HepG2 (cell line): Measurements from ENCODE around the gene ANKRD27. TPM values are rescaled to one million over a fixed set of nuclear protein-coding genes. Genes with fewer than 3 reads are reported as not detected.

Experiments
- AGO2 ChIP-seq: fragments of 200-400 bp; formaldehyde crosslinking; optimal IDR thresholded peaks from 2 replicates; pipeline ENCODE3; 2017; ENCODE audit warnings: mild to moderate bottlenecking, low read depth, low read length, moderate library complexity
- BORCS8-MEF2B ChIP-seq: sonication (generic); formaldehyde crosslinking; IDR thresholded peaks from 2 replicates; pipeline ENCODE4 v1.8.0; 2022; ENCODE audit warnings: mild to moderate bottlenecking, missing genetic modification reagents
- DNMT1 ChIP-seq: sonication (generic); formaldehyde crosslinking; IDR thresholded peaks from 2 replicates; pipeline ENCODE4 v1.5.1; 2020; ENCODE audit warnings: mild to moderate bottlenecking, missing genetic modification reagents
- FLYWCH1 ChIP-seq: sonication (generic); formaldehyde crosslinking; IDR thresholded peaks from 2 replicates; pipeline ENCODE4 v1.8.1; 2023; ENCODE audit warnings: mild to moderate bottlenecking, missing genetic modification reagents
- JARID2 ChIP-seq: sonication (generic); formaldehyde crosslinking; IDR thresholded peaks from 2 replicates; pipeline ENCODE4 v1.8.1; 2023; ENCODE audit warnings: missing genetic modification reagents, inconsistent platforms; ENCODE audit not compliant: insufficient replicate concordance
- MYC ChIP-seq: sonication (generic); formaldehyde crosslinking; IDR thresholded peaks from 2 replicates; pipeline ENCODE4 v1.9.0; 2021; ENCODE audit warnings: missing genetic modification reagents, borderline replicate concordance
- NR2C2 ChIP-seq: sonication (generic); formaldehyde crosslinking; IDR thresholded peaks from 2 replicates; pipeline ENCODE4 v1.4.0; 2020; ENCODE audit warnings: missing genetic modification reagents, mild to moderate bottlenecking, moderate library complexity, borderline replicate concordance
- RFX3 ChIP-seq: IDR thresholded peaks from 2 replicates; pipeline ENCODE4 v1.6.1; 2016; ENCODE audit warnings: missing biosample characterization, missing genetic modification reagents
- RXRA ChIP-seq: sonication (generic); formaldehyde crosslinking; IDR thresholded peaks from 2 replicates; pipeline ENCODE4 v1.5.1; 2020; ENCODE audit warnings: missing genetic modification reagents
- SALL1 ChIP-seq: sonication (generic); formaldehyde crosslinking; IDR thresholded peaks from 2 replicates; pipeline ENCODE4 v1.8.0; 2022; ENCODE audit warnings: mild to moderate bottlenecking, missing genetic modification reagents
- ZEB1 ChIP-seq: IDR thresholded peaks from 2 replicates; pipeline ENCODE4 v1.6.1; 2012; ENCODE audit warnings: mild to moderate bottlenecking, low read depth, inconsistent platforms; ENCODE audit not compliant: insufficient replicate concordance
- ZFY ChIP-seq: sonication (generic); formaldehyde crosslinking; IDR thresholded peaks from 2 replicates; pipeline ENCODE4 v1.4.0; 2020; ENCODE audit warnings: missing genetic modification reagents
- ZMYM2 ChIP-seq: sonication (generic); formaldehyde crosslinking; IDR thresholded peaks from 2 replicates; pipeline ENCODE4 v1.8.0; 2022; ENCODE audit warnings: mild to moderate bottlenecking, missing genetic modification reagents
- ZMYM4 ChIP-seq: sonication (generic); formaldehyde crosslinking; IDR thresholded peaks from 2 replicates; pipeline ENCODE4 v1.8.1; 2023; ENCODE audit warnings: mild to moderate bottlenecking, missing genetic modification reagents
- ZNF446 ChIP-seq: sonication (generic); formaldehyde crosslinking; IDR thresholded peaks from 2 replicates; pipeline ENCODE4 v1.5.0; 2020; ENCODE audit warnings: mild to moderate bottlenecking, missing genetic modification reagents
- ZNF546 ChIP-seq: sonication (generic); formaldehyde crosslinking; conservative IDR thresholded peaks from 2 replicates; pipeline ENCODE4 v1.8.1; 2023; ENCODE audit warnings: mild to moderate bottlenecking, missing genetic modification reagents
- ZNF552 ChIP-seq: sonication (generic); formaldehyde crosslinking; IDR thresholded peaks from 2 replicates; pipeline ENCODE4 v1.9.0; 2022; ENCODE audit warnings: missing genetic modification reagents, mild to moderate bottlenecking, borderline replicate concordance
- ZNF616 ChIP-seq: sonication (generic); formaldehyde crosslinking; IDR thresholded peaks from 2 replicates; pipeline ENCODE4 v1.5.0; 2020; ENCODE audit warnings: low read depth, mild to moderate bottlenecking, missing genetic modification reagents
- ZNF777 ChIP-seq: sonication (generic); formaldehyde crosslinking; IDR thresholded peaks from 2 replicates; pipeline ENCODE4 v1.4.0; 2020; ENCODE audit warnings: missing genetic modification reagents
- polyA plus RNA-seq, 8 experiments: library from polyadenylated mRNA; depleted of rRNA in 3 of 8; stranded (reverse) in 7 of 8; unstranded in 1 of 8; fragments of >200 nt; fragmentation: Illumina TruSeq in 4 of 8; extraction: Trizol in 4 of 8; gene quantifications; 2 replicates each; pipeline versions ENCODE4 v1.2.1 to v1.2.3, GENCODE V29; 2011 to 2016; ENCODE audit warnings: low read depth in 4 of 8, missing spikeins in 1 of 8, mixed read lengths in 1 of 8; ENCODE audit not compliant: insufficient read depth in 1 of 8
- total RNA-seq, 5 experiments: library from RNA; depleted of rRNA; stranded (reverse); fragments of >200 nt; fragmentation: Illumina TruSeq; extraction: Trizol; gene quantifications; 2 replicates each; pipeline ENCODE4 v1.2.3, GENCODE V29; 2016; ENCODE audit warnings: low read depth in 1 of 5
- TF ChIP-seq, protein P1 (sequence below): sonication (generic); formaldehyde crosslinking; IDR thresholded peaks from 2 replicates; pipeline ENCODE4 v1.4.0; 2020; ENCODE audit warnings: mild to moderate bottlenecking, missing genetic modification reagents
- TF ChIP-seq, protein P2 (sequence below): sonication (generic); formaldehyde crosslinking; IDR thresholded peaks from 2 replicates; pipeline ENCODE4 v1.4.0; 2020; ENCODE audit warnings: missing genetic modification reagents
- TF ChIP-seq, protein P3 (sequence below): IDR thresholded peaks from 2 replicates; pipeline ENCODE4 v1.6.1; 2012; ENCODE audit warnings: inconsistent platforms
- TF ChIP-seq, protein P4 (sequence below): sonication (generic); formaldehyde crosslinking; IDR thresholded peaks from 2 replicates; pipeline ENCODE4 v1.5.1; 2020; ENCODE audit warnings: missing genetic modification reagents, mild to moderate bottlenecking, borderline replicate concordance
- TF ChIP-seq, protein P5 (sequence below): sonication (generic); formaldehyde crosslinking; IDR thresholded peaks from 2 replicates; pipeline ENCODE4 v1.9.0; 2022; ENCODE audit warnings: low read depth, missing genetic modification reagents
- TF ChIP-seq, protein P6 (sequence below): sonication (generic); formaldehyde crosslinking; IDR thresholded peaks from 2 replicates; pipeline ENCODE4 v1.4.0; 2020; ENCODE audit warnings: missing genetic modification reagents, low read depth, mild to moderate bottlenecking, borderline replicate concordance

Gene ANKRD27
- total and polyA plus RNA-seq, 2 of the 13 experiments (the other 11 are each of a cell fraction or from before 2014, with no cell fraction given) = 22.2 to 23.7 TPM

DNA sequence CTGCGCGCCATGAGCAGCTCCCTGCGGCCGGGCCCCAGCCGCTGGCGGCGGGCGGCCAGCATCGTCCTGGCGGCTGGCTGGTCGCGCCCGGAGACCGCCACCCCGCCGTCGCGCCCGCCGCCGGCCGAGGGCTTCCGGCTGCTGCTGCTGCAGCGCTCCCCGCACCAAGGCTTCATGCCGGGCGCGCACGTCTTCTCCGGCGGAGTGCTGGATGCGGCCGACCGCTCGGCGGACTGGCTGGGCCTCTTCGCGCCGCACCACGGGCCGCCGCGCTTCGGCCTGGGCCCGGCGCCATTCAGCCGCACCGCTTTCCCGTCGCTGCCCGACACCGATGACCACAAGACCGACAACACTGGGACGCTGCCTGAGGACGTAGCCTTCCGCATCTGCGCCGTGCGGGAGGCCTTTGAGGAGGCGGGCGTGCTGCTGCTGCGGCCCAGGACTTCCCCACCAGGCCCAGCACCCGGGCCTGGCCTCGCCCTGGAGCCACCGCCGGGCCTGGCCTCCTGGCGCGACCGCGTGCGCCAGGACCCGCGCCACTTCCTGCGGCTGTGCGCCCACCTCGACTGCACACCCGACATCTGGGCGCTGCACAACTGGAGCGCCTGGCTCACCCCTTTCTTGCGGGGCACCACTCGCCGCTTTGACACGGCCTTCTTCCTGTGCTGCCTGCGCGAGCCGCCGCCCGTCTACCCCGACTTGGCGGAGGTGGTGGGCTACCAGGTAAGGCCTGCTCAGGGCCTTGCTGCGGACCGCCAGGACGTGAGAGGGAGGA is 17.2 kb upstream of the ANKRD27 start (continued):
- TF ChIP-seq, protein P1, sequence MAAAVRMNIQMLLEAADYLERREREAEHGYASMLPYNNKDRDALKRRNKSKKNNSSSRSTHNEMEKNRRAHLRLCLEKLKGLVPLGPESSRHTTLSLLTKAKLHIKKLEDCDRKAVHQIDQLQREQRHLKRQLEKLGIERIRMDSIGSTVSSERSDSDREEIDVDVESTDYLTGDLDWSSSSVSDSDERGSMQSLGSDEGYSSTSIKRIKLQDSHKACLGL (CRISPR knock-in tag) = peak; percentile 38; the same call in 1 of the 2 replicates
- TF ChIP-seq AGO2 = peak; percentile 59
- TF ChIP-seq, protein P2, sequence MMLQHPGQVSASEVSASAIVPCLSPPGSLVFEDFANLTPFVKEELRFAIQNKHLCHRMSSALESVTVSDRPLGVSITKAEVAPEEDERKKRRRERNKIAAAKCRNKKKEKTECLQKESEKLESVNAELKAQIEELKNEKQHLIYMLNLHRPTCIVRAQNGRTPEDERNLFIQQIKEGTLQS (CRISPR knock-in tag) = 0 out of 2 replicates have a peak, but pooled peaks have one; percentile 5
- peak; percentile 2; the same call in 1 of the 2 replicates for TF ChIP-seq ZMYM4 (CRISPR knock-in tag)
- TF ChIP-seq ZFY (CRISPR knock-in tag) = peak; percentile 94
- peak; percentile 54; the same call in 1 of the 2 replicates for TF ChIP-seq ZNF552 (CRISPR knock-in tag)
- 0 out of 2 replicates have a peak, but pooled peaks have one; percentile 14 for TF ChIP-seq NR2C2 (CRISPR knock-in tag)
- peak; percentile 90; the same call in 1 of the 2 replicates for TF ChIP-seq ZNF546 (CRISPR knock-in tag)
- 0 out of 2 replicates have a peak, but pooled peaks have one; percentile 45 for TF ChIP-seq RXRA (CRISPR knock-in tag)
- TF ChIP-seq BORCS8-MEF2B (CRISPR knock-in tag) = peak; percentile 51; the same call in 1 of the 2 replicates
- TF ChIP-seq, protein P3, sequence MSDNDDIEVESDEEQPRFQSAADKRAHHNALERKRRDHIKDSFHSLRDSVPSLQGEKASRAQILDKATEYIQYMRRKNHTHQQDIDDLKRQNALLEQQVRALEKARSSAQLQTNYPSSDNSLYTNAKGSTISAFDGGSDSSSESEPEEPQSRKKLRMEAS = peak; percentile 78
- 0 out of 2 replicates have a peak, but pooled peaks have one; percentile 45 for TF ChIP-seq ZMYM2 (CRISPR knock-in tag)
- TF ChIP-seq ZNF616 (CRISPR knock-in tag) = peak; percentile 66
- TF ChIP-seq ZNF777 = peak; percentile 77
- no peak for TF ChIP-seq JARID2 (CRISPR knock-in tag)
- peak; percentile 19; the same call in 1 of the 2 replicates for TF ChIP-seq ZNF446 (CRISPR knock-in tag)
- TF ChIP-seq FLYWCH1 (CRISPR knock-in tag) = peak; percentile 60; the same call in 1 of the 2 replicates
- TF ChIP-seq, protein P4, sequence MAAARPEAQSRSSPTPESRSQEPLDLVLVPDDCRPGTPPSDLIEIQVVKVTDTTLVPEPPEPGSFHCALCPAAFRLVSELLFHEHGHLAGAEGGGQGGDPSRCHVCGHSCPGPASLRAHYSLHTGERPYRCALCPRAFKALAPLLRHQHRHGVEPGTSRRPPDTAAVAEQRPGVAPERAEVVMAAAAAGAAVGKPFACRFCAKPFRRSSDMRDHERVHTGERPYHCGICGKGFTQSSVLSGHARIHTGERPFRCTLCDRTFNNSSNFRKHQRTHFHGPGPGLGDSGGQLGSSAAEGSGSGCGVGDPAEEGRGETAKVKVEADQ (CRISPR knock-in tag) = peak; percentile 60; the same call in 1 of the 2 replicates
- TF ChIP-seq MYC (CRISPR knock-in tag) = 0 out of 2 replicates have a peak, but pooled peaks have one; percentile 0
- 0 out of 2 replicates have a peak, but pooled peaks have one; percentile 20 for TF ChIP-seq DNMT1 (CRISPR knock-in tag)
- TF ChIP-seq ZEB1 = no peak
- TF ChIP-seq, protein P5, sequence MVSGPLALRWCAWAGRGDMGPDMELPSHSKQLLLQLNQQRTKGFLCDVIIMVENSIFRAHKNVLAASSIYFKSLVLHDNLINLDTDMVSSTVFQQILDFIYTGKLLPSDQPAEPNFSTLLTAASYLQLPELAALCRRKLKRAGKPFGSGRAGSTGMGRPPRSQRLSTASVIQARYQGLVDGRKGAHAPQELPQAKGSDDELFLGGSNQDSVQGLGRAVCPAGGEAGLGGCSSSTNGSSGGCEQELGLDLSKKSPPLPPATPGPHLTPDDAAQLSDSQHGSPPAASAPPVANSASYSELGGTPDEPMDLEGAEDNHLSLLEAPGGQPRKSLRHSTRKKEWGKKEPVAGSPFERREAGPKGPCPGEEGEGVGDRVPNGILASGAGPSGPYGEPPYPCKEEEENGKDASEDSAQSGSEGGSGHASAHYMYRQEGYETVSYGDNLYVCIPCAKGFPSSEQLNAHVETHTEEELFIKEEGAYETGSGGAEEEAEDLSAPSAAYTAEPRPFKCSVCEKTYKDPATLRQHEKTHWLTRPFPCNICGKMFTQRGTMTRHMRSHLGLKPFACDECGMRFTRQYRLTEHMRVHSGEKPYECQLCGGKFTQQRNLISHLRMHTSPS (CRISPR knock-in tag) = no peak
- TF ChIP-seq RFX3 (CRISPR knock-in tag) = no peak
- peak; percentile 32; the same call in 1 of the 2 replicates for TF ChIP-seq SALL1
- TF ChIP-seq, protein P6, sequence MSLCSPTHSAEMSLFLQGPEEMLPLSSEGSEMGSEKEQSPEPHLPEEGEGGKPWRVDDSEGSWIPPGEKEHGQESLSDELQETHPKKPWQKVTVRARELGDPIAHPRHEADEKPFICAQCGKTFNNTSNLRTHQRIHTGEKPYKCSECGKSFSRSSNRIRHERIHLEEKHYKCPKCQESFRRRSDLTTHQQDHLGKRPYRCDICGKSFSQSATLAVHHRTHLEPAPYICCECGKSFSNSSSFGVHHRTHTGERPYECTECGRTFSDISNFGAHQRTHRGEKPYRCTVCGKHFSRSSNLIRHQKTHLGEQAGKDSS (CRISPR knock-in tag) = peak; percentile 16; the same call in 1 of the 2 replicates
